ENCODE measurements around the gene TRPC4AP.

TRPC4AP gene, protein sequence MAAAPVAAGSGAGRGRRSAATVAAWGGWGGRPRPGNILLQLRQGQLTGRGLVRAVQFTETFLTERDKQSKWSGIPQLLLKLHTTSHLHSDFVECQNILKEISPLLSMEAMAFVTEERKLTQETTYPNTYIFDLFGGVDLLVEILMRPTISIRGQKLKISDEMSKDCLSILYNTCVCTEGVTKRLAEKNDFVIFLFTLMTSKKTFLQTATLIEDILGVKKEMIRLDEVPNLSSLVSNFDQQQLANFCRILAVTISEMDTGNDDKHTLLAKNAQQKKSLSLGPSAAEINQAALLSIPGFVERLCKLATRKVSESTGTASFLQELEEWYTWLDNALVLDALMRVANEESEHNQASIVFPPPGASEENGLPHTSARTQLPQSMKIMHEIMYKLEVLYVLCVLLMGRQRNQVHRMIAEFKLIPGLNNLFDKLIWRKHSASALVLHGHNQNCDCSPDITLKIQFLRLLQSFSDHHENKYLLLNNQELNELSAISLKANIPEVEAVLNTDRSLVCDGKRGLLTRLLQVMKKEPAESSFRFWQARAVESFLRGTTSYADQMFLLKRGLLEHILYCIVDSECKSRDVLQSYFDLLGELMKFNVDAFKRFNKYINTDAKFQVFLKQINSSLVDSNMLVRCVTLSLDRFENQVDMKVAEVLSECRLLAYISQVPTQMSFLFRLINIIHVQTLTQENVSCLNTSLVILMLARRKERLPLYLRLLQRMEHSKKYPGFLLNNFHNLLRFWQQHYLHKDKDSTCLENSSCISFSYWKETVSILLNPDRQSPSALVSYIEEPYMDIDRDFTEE

GRCh38 chr20:35092524-35093266 is at the start of gene TRPC4AP:
TRPC4AP (minus strand) TSS chr20:35092807; CDS start chr20:35092781, 26 bp downstream.
- Histone ChIP-seq H3K9me3 (ENCODE audit: insufficient read depth, low read length) (no peaks in the 10 kb centered on the region), H2AFZ (ENCODE audit: low read depth, low read length, severe bottlenecking) (peak within 1 kb of the TSS; percentile 92), H3K79me2 (ENCODE audit: insufficient read depth, low read length) (peaks cover 46% of the 10 kb centered on the region), H3K27ac (ENCODE audit: low read depth, low read length) (peak within 1 kb of the TSS; percentile 49), H3F3A (ENCODE audit: insufficient read depth) (0 out of 2 replicates have a peak, but pooled peaks cover under 1% of the 10 kb centered on the region), H3K9ac (ENCODE audit: low read length) (peak within 1 kb of the TSS; percentile 78), H4K20me1 (ENCODE audit: low read depth, low read length) (no peaks in the 10 kb centered on the region), H3K4me2 (ENCODE audit: low read depth, low read length, poor library complexity, severe bottlenecking) (peak within 1 kb of the TSS; percentile 93), H3K9me2 (replicated peaks; ENCODE audit: insufficient read depth, low read length) (no peaks in the 10 kb centered on the region), H3K27me3 (ENCODE audit: low read length) (no peaks in the 10 kb centered on the region), H3K36me3 (ENCODE audit: low read length) (no peaks in the 10 kb centered on the region), H3K4me3 (ENCODE audit: insufficient read depth, low read length, poor library complexity, severe bottlenecking) (peak within 1 kb of the TSS; percentile 77)
- TF ChIP-seq, protein P1, sequence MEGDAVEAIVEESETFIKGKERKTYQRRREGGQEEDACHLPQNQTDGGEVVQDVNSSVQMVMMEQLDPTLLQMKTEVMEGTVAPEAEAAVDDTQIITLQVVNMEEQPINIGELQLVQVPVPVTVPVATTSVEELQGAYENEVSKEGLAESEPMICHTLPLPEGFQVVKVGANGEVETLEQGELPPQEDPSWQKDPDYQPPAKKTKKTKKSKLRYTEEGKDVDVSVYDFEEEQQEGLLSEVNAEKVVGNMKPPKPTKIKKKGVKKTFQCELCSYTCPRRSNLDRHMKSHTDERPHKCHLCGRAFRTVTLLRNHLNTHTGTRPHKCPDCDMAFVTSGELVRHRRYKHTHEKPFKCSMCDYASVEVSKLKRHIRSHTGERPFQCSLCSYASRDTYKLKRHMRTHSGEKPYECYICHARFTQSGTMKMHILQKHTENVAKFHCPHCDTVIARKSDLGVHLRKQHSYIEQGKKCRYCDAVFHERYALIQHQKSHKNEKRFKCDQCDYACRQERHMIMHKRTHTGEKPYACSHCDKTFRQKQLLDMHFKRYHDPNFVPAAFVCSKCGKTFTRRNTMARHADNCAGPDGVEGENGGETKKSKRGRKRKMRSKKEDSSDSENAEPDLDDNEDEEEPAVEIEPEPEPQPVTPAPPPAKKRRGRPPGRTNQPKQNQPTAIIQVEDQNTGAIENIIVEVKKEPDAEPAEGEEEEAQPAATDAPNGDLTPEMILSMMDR (IDR thresholded peaks at IDR 0.05; ENCODE audit: insufficient read depth, low read length, poor library complexity, severe bottlenecking), result peak; percentile 93
- no peak for TF ChIP-seq EZH2phosphoT487 (conservative IDR thresholded peaks at IDR 0.05; ENCODE audit: low read length)

- no peaks in the 10 kb centered on the region for H3K9me2 ChIP-seq (replicated peaks; ENCODE audit: insufficient read depth, low read length)
- H3K4me3 ChIP-seq (ENCODE audit: insufficient read depth, low read length, poor library complexity, severe bottlenecking), result no peak overlapping the region
- no peak overlapping the region for H3K9ac ChIP-seq (ENCODE audit: low read length)
- no peak overlapping the region for H3K4me2 ChIP-seq (ENCODE audit: low read depth, low read length, poor library complexity, severe bottlenecking)
- no peaks in the 10 kb centered on the region for H4K20me1 ChIP-seq (ENCODE audit: low read depth, low read length)
- H3F3A ChIP-seq (ENCODE audit: insufficient read depth), result no peaks in the 10 kb centered on the region
- TF ChIP-seq, protein P1 (IDR thresholded peaks at IDR 0.05; ENCODE audit: insufficient read depth, low read length, poor library complexity, severe bottlenecking), result no peak
- no peak for TF ChIP-seq EZH2phosphoT487 (conservative IDR thresholded peaks at IDR 0.05; ENCODE audit: low read length)
- no peaks in the 10 kb centered on the region for H3K79me2 ChIP-seq (ENCODE audit: insufficient read depth, low read length)
- peaks cover under 1% of the 10 kb centered on the region; the same call in 1 of the 2 replicates for H3K36me3 ChIP-seq (ENCODE audit: low read length)
- H3K27me3 ChIP-seq (ENCODE audit: low read length), result no peaks in the 10 kb centered on the region
- no peak overlapping the region for H3K27ac ChIP-seq (ENCODE audit: low read depth, low read length)
- H3K9me3 ChIP-seq (ENCODE audit: insufficient read depth, low read length), result no peaks in the 10 kb centered on the region
- no peak overlapping the region for H2AFZ ChIP-seq (ENCODE audit: low read depth, low read length, severe bottlenecking)
Measured at GRCh38 chr20:35135867-35136586, 43.4 kb upstream of the TRPC4AP start.

- no peak overlapping the region for H3K4me2 ChIP-seq (ENCODE audit: low read depth, low read length, poor library complexity, severe bottlenecking)
- TF ChIP-seq, protein P1 (IDR thresholded peaks at IDR 0.05; ENCODE audit: insufficient read depth, low read length, poor library complexity, severe bottlenecking), result no peak
- TF ChIP-seq EZH2phosphoT487 (conservative IDR thresholded peaks at IDR 0.05; ENCODE audit: low read length), result no peak
- no peak overlapping the region for H3K27ac ChIP-seq (ENCODE audit: low read depth, low read length)
- no peak overlapping the region for H3K4me3 ChIP-seq (ENCODE audit: insufficient read depth, low read length, poor library complexity, severe bottlenecking)
- no peak overlapping the region for H3K9ac ChIP-seq (ENCODE audit: low read length)
- no peaks in the 10 kb centered on the region for H3K36me3 ChIP-seq (ENCODE audit: low read length)
- no peaks in the 10 kb centered on the region for H3K79me2 ChIP-seq (ENCODE audit: insufficient read depth, low read length)
- no peaks in the 10 kb centered on the region for H3F3A ChIP-seq (ENCODE audit: insufficient read depth)
- H2AFZ ChIP-seq (ENCODE audit: low read depth, low read length, severe bottlenecking), result no peak overlapping the region
- no peaks in the 10 kb centered on the region for H3K27me3 ChIP-seq (ENCODE audit: low read length)
- no peaks in the 10 kb centered on the region for H3K9me2 ChIP-seq (replicated peaks; ENCODE audit: insufficient read depth, low read length)
- no peaks in the 10 kb centered on the region for H3K9me3 ChIP-seq (ENCODE audit: insufficient read depth, low read length)
- no peaks in the 10 kb centered on the region for H4K20me1 ChIP-seq (ENCODE audit: low read depth, low read length)
Measured at GRCh38 chr20:35134880-35135279, 42.3 kb upstream of the TRPC4AP start.

Measured in SU-DHL-6 (cell line).